Midbrain (tissue), 1 donor: Measurements from ENCODE around the gene IZUMO4.

Experiments
- DNase-seq: peaks from one replicate; lab custom pipeline; 2025; lab: John Stamatoyannopoulos, UW

IZUMO4 gene

GRCh38 chr19:2096480-2097202 is at the start of gene IZUMO4:
TSS of gene IZUMO4 (plus strand) at chr19:2096915. CDS start at chr19:2096946, 31 bp downstream.
- DNase-seq = peak; percentile 99

GRCh38 chr19:2047076-2047448 is 49.7 kb upstream of the IZUMO4 start:
- DNase-seq = no peak

GRCh38 chr19:2047449-2048103 is 49.1 kb upstream of the IZUMO4 start:
- no peak for DNase-seq

- no peak for DNase-seq
These were observed 48.4 kb upstream of the IZUMO4 start for GRCh38 chr19:2048104-2048958.

GRCh38 chr19:2048959-2049740 is 47.6 kb upstream of the IZUMO4 start:
- DNase-seq = peak; percentile 78

- DNase-seq = peak; percentile 81
These were observed 46.9 kb upstream of the IZUMO4 start for GRCh38 chr19:2049741-2050348.

GRCh38 chr19:2050349-2050990 is 46.2 kb upstream of the IZUMO4 start:
- DNase-seq = no peak

GRCh38 chr19:2050991-2051772 is 45.5 kb upstream of the IZUMO4 start, which contains the start of gene MKNK2:
TSS of gene MKNK2 (minus strand) at chr19:2051244. CDS start at chr19:2050851, 393 bp downstream.
- peak; percentile 95 for DNase-seq

GRCh38 chr19:2051773-2052704 is 44.7 kb upstream of the IZUMO4 start:
- no peak for DNase-seq

GRCh38 chr19:2053601-2054389 is 42.9 kb upstream of the IZUMO4 start:
- DNase-seq = no peak

GRCh38 chr19:2054763-2055162 is 42.0 kb upstream of the IZUMO4 start:
- no peak for DNase-seq

GRCh38 chr19:2055931-2056836 is 40.5 kb upstream of the IZUMO4 start:
- no peak for DNase-seq

- DNase-seq = no peak
These were observed 39.9 kb upstream of the IZUMO4 start for GRCh38 chr19:2056837-2057192.

- no peak for DNase-seq
These were observed 38.9 kb upstream of the IZUMO4 start for GRCh38 chr19:2057484-2058469.

- no peak for DNase-seq
These were observed 37.9 kb upstream of the IZUMO4 start for GRCh38 chr19:2058570-2059421.
